Measurements from ENCODE around the gene TRAPPC8. TPM values are rescaled to one million over a fixed set of nuclear protein-coding genes. Genes with fewer than 3 reads are reported as not detected.
A peak's percentile ranks its signal among the peaks of the same experiment; 100 is the strongest.

The TRAPPC8 gene
- total RNA-seq = 10 to 100 TPM; 24.9 to 26.5 TPM

- Mint-ChIP-seq H3K4me3 (peak within 1 kb of the TSS; percentile 100), H3K36me3 (ENCODE audit: low read depth) (peaks cover 1% of the 10 kb centered on the region), H3K9me3 (no peaks in the 10 kb centered on the region), H3K27ac (peak within 1 kb of the TSS; percentile 97), H3K4me1 (ENCODE audit: low read depth) (peaks cover 32% of the 10 kb centered on the region), H3K27me3 (ENCODE audit: low read depth) (no peaks in the 10 kb centered on the region)
- CTCF ChIA-PET = interaction anchor here (0.9 to 2.0 kb wide), 4 partner anchors 8 to 130 kb away, joined by 3 to 11 read pairs (median 4); partner anchors contain the start of gene RNF125
- peak; percentile 96 for DNase-seq
- intact Hi-C loops (cut with micrococcal nuclease) = loop anchor here (1.0 to 5.0 kb wide), 11 partner anchors 14 to 588 kb away; partner anchors contain the start of genes GAREM1 and RNF125
Observed at GRCh38 chr18:31942999-31943877, at the start of gene TRAPPC8. TSS of gene TRAPPC8 (minus strand) at chr18:31943128. CDS start at chr18:31942764, 364 bp downstream.

GRCh38 chr18:31990823-31991222 is 47.9 kb upstream of the TRAPPC8 start:
- no peaks in the 10 kb centered on the region for H3K4me1 Mint-ChIP-seq (ENCODE audit: low read depth)
- H3K27me3 Mint-ChIP-seq (ENCODE audit: low read depth) = no peaks in the 10 kb centered on the region
- intact Hi-C loops (cut with micrococcal nuclease) = no loop called here
- no peak overlapping the region for H3K4me3 Mint-ChIP-seq
- no peak for DNase-seq
- CTCF ChIA-PET = no interaction called here
- H3K9me3 Mint-ChIP-seq = no peaks in the 10 kb centered on the region
- H3K36me3 Mint-ChIP-seq (ENCODE audit: low read depth) = no peaks in the 10 kb centered on the region
- H3K27ac Mint-ChIP-seq = no peak overlapping the region

DNA sequence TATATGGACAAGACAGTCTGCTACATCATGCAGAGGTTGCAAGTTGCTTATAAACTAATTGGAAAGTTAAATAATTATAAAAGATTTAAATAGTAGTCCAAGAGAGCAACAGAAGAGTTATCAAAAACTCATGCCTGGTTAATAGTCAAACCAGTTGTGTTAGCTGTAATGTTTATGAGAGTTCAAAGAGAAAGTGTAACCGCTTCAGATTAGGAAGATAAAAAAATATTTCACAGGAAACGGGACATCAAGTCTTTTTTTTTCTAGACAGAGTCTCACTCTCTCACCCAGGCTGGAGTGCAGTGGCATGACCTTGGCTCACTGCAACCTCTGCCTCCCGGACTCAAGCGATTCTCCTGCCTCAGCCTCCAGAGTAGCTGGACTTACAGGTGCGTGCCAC is 41.0 kb upstream of the TRAPPC8 start:
- H3K9me3 Mint-ChIP-seq = peaks cover 4% of the 10 kb centered on the region
- intact Hi-C loops (cut with micrococcal nuclease) = no loop called here
- CTCF ChIA-PET = no interaction called here
- no peak overlapping the region for H3K27ac Mint-ChIP-seq
- peaks cover 12% of the 10 kb centered on the region for H3K4me1 Mint-ChIP-seq (ENCODE audit: low read depth)
- no peaks in the 10 kb centered on the region for H3K27me3 Mint-ChIP-seq (ENCODE audit: low read depth)
- DNase-seq = no peak
- H3K4me3 Mint-ChIP-seq = no peak overlapping the region
- H3K36me3 Mint-ChIP-seq (ENCODE audit: low read depth) = no peaks in the 10 kb centered on the region

GRCh38 chr18:31983020-31983419 is 40.1 kb upstream of the TRAPPC8 start:
- DNase-seq = no peak
- Mint-ChIP-seq H3K36me3 (ENCODE audit: low read depth) (no peaks in the 10 kb centered on the region), H3K27ac (no peak overlapping the region), H3K4me3 (no peak overlapping the region), H3K9me3 (peaks cover 14% of the 10 kb centered on the region), H3K27me3 (ENCODE audit: low read depth) (no peaks in the 10 kb centered on the region), H3K4me1 (ENCODE audit: low read depth) (peaks cover 12% of the 10 kb centered on the region)
- intact Hi-C loops (cut with micrococcal nuclease) = no loop called here
- CTCF ChIA-PET = no interaction called here

DNA sequence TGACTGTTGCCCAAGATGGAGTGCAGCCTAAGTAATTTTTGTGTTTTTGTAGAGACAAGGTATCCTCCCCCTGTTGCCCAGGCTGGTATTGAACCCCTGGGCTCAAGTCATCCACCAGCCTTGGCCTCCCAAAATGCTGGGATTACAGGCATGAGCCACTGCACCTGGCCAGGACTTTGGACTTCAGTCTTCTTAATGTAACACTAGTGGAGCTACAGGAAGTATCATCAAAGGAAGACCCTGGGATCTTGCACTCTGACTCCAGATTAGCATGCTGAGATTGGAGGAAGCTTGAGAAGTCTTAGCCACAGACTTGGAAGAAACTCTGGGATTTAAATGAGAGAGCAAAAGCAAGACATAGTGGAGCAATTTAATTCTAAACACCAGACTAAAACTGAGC is 37.9 kb upstream of the TRAPPC8 start:
- CTCF ChIA-PET = no interaction called here
- H3K27me3 Mint-ChIP-seq (ENCODE audit: low read depth) = no peaks in the 10 kb centered on the region

GRCh38 chr18:31979714-31980113 is 36.8 kb upstream of the TRAPPC8 start:
- H3K27ac Mint-ChIP-seq = no peak overlapping the region
- no peak for DNase-seq
- H3K36me3 Mint-ChIP-seq (ENCODE audit: low read depth) = no peaks in the 10 kb centered on the region
- H3K9me3 Mint-ChIP-seq = peaks cover 23% of the 10 kb centered on the region
- H3K27me3 Mint-ChIP-seq (ENCODE audit: low read depth) = no peaks in the 10 kb centered on the region
- CTCF ChIA-PET = interaction anchor here (0.5 kb wide), 1 partner anchor 49 kb away, joined by 3 read pairs; no protein-coding TSS in a partner anchor
- H3K4me1 Mint-ChIP-seq (ENCODE audit: low read depth) = peaks cover 11% of the 10 kb centered on the region
- no peak overlapping the region for H3K4me3 Mint-ChIP-seq
- intact Hi-C loops (cut with micrococcal nuclease) = no loop called here

More for the DNA sequence above, 37.9 kb upstream of the TRAPPC8 start:
- H3K27ac Mint-ChIP-seq = no peak overlapping the region
- no peak for DNase-seq
- peaks cover 17% of the 10 kb centered on the region for H3K9me3 Mint-ChIP-seq
- no peak overlapping the region for H3K4me3 Mint-ChIP-seq
- no peaks in the 10 kb centered on the region for H3K36me3 Mint-ChIP-seq (ENCODE audit: low read depth)
- peaks cover 12% of the 10 kb centered on the region for H3K4me1 Mint-ChIP-seq (ENCODE audit: low read depth)
- intact Hi-C loops (cut with micrococcal nuclease) = no loop called here

DNA sequence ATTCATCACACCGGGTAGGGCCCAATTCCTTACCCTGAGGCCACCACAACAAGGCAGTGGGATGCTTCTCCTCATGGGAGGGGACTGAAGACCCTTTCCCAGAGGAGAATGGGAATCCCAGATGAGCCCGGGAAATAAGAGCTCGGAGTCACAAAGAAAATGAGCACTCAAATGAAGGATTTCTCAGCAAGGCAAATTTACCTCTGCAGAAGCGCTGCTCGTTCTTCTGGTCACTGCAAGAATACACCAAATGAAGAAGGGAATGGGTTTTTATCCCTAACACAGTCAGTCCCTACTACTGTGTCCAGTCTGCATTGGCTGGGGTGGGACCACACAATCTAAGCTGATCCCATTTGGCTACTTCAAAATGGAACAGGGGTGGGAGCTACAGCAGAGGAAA is 35.7 kb upstream of the TRAPPC8 start:
- H3K36me3 Mint-ChIP-seq (ENCODE audit: low read depth) = peaks cover 5% of the 10 kb centered on the region
- H3K9me3 Mint-ChIP-seq = peaks cover 34% of the 10 kb centered on the region
- CTCF ChIA-PET = interaction anchor here (0.6 kb wide), 1 partner anchor 311 kb away, joined by 3 read pairs; no protein-coding TSS in a partner anchor
- intact Hi-C loops (cut with micrococcal nuclease) = no loop called here
- no peak overlapping the region for H3K4me3 Mint-ChIP-seq
- no peak overlapping the region for H3K27ac Mint-ChIP-seq
- peaks cover 3% of the 10 kb centered on the region for H3K4me1 Mint-ChIP-seq (ENCODE audit: low read depth)
- no peaks in the 10 kb centered on the region for H3K27me3 Mint-ChIP-seq (ENCODE audit: low read depth)
- DNase-seq = no peak

GRCh38 chr18:31977270-31977872 is 34.4 kb upstream of the TRAPPC8 start:
- Mint-ChIP-seq H3K4me3 (no peak overlapping the region), H3K36me3 (ENCODE audit: low read depth) (peaks cover 5% of the 10 kb centered on the region), H3K27ac (no peak overlapping the region), H3K4me1 (ENCODE audit: low read depth) (no peaks in the 10 kb centered on the region), H3K27me3 (ENCODE audit: low read depth) (no peaks in the 10 kb centered on the region), H3K9me3 (peaks cover 36% of the 10 kb centered on the region)
- DNase-seq = peak; percentile 31
- CTCF ChIA-PET = interaction anchor here (0.6 to 2.2 kb wide), 16 partner anchors 9 to 427 kb away, joined by 3 to 5 read pairs (median 3); partner anchors contain the start of genes RNF125 and TRAPPC8
- intact Hi-C loops (cut with micrococcal nuclease) = loop anchor here (1.0 kb wide), 2 partner anchors 236 to 421 kb away; no protein-coding TSS in a partner anchor

DNA sequence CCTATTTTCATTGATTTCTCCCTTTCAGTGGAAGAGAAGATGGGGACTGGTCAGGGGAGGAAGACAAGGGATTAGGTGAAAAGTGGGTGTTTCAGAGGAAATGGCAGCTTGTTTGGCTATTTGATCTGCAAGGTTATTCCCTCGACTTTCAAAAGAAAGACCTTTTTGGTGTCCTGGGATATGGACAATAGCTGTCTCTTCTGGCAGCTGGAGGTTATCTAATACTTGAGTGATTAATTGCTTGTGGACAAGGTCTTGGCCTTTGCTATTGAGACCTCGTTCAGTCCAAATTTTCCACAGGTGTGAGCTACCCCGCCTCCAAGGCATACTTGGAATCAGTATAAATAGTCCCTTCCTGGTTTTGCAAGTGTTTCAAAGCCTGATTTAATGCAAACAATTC is 33.3 kb upstream of the TRAPPC8 start:
- Mint-ChIP-seq H3K27me3 (ENCODE audit: low read depth) (no peaks in the 10 kb centered on the region), H3K4me1 (ENCODE audit: low read depth) (no peaks in the 10 kb centered on the region), H3K9me3 (peaks cover 40% of the 10 kb centered on the region), H3K36me3 (ENCODE audit: low read depth) (peaks cover 6% of the 10 kb centered on the region), H3K4me3 (no peak overlapping the region), H3K27ac (no peak overlapping the region)
- intact Hi-C loops (cut with micrococcal nuclease) = no loop called here
- no peak for DNase-seq
- CTCF ChIA-PET = interaction anchor here (0.6 to 2.2 kb wide), 11 partner anchors 11 to 234 kb away, joined by 3 to 5 read pairs (median 3); partner anchors contain the start of gene RNF125

- intact Hi-C loops (cut with micrococcal nuclease) = no loop called here
- Mint-ChIP-seq H3K9me3 (peaks cover 36% of the 10 kb centered on the region), H3K4me1 (ENCODE audit: low read depth) (no peaks in the 10 kb centered on the region), H3K4me3 (no peak overlapping the region), H3K27ac (no peak overlapping the region), H3K36me3 (ENCODE audit: low read depth) (peaks cover 6% of the 10 kb centered on the region), H3K27me3 (ENCODE audit: low read depth) (no peaks in the 10 kb centered on the region)
- CTCF ChIA-PET = interaction anchor here (0.8 to 0.9 kb wide), 2 partner anchors 68 to 69 kb away, joined by 3 to 5 read pairs; no protein-coding TSS in a partner anchor
- DNase-seq = no peak
Observed at GRCh38 chr18:31973929-31974546, 31.1 kb upstream of the TRAPPC8 start.

- H3K9me3 Mint-ChIP-seq = peaks cover 23% of the 10 kb centered on the region
- H3K27ac Mint-ChIP-seq = no peak overlapping the region
- H3K4me3 Mint-ChIP-seq = no peak overlapping the region
- no peaks in the 10 kb centered on the region for H3K4me1 Mint-ChIP-seq (ENCODE audit: low read depth)
- no peaks in the 10 kb centered on the region for H3K27me3 Mint-ChIP-seq (ENCODE audit: low read depth)
- intact Hi-C loops (cut with micrococcal nuclease) = no loop called here
- peaks cover 6% of the 10 kb centered on the region for H3K36me3 Mint-ChIP-seq (ENCODE audit: low read depth)
- CTCF ChIA-PET = no interaction called here
- DNase-seq = no peak
Observed at GRCh38 chr18:31970617-31971016, 27.7 kb upstream of the TRAPPC8 start.

DNA sequence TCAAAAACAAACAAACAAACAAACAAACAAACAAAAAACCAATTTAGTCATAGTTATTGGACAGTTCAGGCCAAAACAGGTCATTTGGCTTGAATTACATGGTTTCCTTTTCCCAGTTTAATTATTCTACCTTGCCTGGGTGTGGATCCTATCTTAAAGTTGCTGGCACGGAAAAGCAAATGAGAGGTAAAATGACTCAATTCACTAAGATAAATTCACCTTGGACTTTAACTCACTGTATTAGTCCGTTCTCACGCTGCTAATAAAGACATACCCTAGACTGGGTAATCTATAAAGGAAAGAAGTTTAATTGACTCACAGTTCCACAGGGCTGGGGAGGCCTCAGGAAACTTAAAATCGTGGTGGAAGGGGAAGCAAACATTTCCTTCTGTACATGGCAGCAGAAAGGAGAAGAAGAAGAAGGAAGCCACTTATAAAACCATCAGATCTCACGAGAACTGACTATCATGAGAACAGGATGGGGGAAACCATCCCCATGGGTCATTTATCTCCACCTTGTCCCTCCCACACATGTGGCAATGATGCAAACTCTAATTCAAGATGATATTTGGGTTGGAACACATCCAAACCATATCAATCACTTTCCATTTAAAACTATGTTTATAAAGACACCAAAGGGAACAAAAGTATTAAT is 22.5 kb upstream of the TRAPPC8 start:
- no peak for DNase-seq
- Mint-ChIP-seq H3K9me3 (no peaks in the 10 kb centered on the region), H3K4me3 (no peak overlapping the region), H3K27ac (no peak overlapping the region), H3K36me3 (ENCODE audit: low read depth) (no peaks in the 10 kb centered on the region), H3K27me3 (ENCODE audit: low read depth) (no peaks in the 10 kb centered on the region), H3K4me1 (ENCODE audit: low read depth) (no peaks in the 10 kb centered on the region)
- intact Hi-C loops (cut with micrococcal nuclease) = no loop called here
- CTCF ChIA-PET = interaction anchor here (1.7 kb wide), 1 partner anchor 12 kb away, joined by 5 read pairs; no protein-coding TSS in a partner anchor

Data from activated naive CD4-positive, alpha-beta T cell treated with anti-CD3 and anti-CD28 coated beads for 36 hours (primary cell).